Fibroblast of lung (primary cell): ENCODE data around the gene GUK1.

ENCODE experiments used
- EZH2 ChIP-seq: IDR thresholded peaks from 2 replicates; pipeline ENCODE4 v1.5.1; 2012; ENCODE audit warnings: low read length, control low read depth, mild to moderate bottlenecking; ENCODE audit errors: missing control alignments
- TF ChIP-seq, protein P1 (sequence below), 2 donors: IDR thresholded peaks in 1 of 2; conservative IDR thresholded peaks in 1 of 2; 1 replicate in 1 of 2; 2 replicates in 1 of 2; pipeline ENCODE4 v1.5.1; 2011 to 2012; ENCODE audit warnings: low read length in 2 of 2, control low read depth in 1 of 2, inconsistent platforms in 1 of 2, low read depth in 1 of 2, mild to moderate bottlenecking in 1 of 2

GRCh38 chr1:228104526-228105269, 35.4 kb upstream of the GUK1 start:
- TF ChIP-seq, protein P1, sequence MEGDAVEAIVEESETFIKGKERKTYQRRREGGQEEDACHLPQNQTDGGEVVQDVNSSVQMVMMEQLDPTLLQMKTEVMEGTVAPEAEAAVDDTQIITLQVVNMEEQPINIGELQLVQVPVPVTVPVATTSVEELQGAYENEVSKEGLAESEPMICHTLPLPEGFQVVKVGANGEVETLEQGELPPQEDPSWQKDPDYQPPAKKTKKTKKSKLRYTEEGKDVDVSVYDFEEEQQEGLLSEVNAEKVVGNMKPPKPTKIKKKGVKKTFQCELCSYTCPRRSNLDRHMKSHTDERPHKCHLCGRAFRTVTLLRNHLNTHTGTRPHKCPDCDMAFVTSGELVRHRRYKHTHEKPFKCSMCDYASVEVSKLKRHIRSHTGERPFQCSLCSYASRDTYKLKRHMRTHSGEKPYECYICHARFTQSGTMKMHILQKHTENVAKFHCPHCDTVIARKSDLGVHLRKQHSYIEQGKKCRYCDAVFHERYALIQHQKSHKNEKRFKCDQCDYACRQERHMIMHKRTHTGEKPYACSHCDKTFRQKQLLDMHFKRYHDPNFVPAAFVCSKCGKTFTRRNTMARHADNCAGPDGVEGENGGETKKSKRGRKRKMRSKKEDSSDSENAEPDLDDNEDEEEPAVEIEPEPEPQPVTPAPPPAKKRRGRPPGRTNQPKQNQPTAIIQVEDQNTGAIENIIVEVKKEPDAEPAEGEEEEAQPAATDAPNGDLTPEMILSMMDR (conservative IDR thresholded peaks at IDR 0.05 in 1 of 2, IDR thresholded peaks at IDR 0.05 in 1 of 2; ENCODE audit: low read depth in 1 of 2, low read length in 2 of 2), result no peak
- no peak for TF ChIP-seq EZH2
